C4-2B (cell line): ENCODE data around the gene MYMK.

Experiments
- H3K27ac ChIP-seq: fragments of 450-650 bp; 2 replicates; pipeline ENCODE4 v1.5.1; 2017
- CTCF ChIP-seq: fragments of 450-650 bp; conservative IDR thresholded peaks from 2 replicates; pipeline ENCODE4 v1.5.1; 2017; ENCODE audit warnings: mild to moderate bottlenecking
- ZFX ChIP-seq: fragments of 450-650 bp; IDR thresholded peaks from 2 replicates; pipeline ENCODE4 v1.6.1; 2017

Gene MYMK

DNA sequence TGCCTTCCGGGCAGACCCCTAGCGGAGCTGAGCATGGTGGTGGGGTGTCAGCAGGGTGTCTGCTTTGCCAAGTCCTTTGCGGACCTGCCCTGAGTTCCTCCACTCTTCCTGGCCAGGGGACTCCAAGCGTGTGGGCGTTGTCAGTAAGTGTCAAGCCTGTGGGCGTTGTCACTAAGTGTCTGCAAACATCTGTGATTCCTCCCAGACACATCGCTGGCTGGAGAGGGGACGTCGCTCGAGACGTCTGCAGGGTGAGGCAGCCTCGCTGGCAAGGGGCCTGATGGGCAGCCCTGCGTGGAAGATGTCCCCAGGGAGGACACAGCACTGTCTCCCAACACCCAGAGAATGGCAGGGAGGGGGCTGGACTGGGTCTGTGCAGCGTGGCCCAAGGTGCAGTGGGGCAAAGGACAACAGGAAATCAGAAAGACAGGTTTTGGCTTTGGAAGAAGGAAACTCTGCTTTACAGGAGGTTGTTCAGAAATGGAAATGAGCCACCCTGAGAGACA lies 38.6 kb upstream of the MYMK start:
- no peak overlapping the region for H3K27ac ChIP-seq
- TF ChIP-seq ZFX, result no peak
- no peak for TF ChIP-seq CTCF

DNA sequence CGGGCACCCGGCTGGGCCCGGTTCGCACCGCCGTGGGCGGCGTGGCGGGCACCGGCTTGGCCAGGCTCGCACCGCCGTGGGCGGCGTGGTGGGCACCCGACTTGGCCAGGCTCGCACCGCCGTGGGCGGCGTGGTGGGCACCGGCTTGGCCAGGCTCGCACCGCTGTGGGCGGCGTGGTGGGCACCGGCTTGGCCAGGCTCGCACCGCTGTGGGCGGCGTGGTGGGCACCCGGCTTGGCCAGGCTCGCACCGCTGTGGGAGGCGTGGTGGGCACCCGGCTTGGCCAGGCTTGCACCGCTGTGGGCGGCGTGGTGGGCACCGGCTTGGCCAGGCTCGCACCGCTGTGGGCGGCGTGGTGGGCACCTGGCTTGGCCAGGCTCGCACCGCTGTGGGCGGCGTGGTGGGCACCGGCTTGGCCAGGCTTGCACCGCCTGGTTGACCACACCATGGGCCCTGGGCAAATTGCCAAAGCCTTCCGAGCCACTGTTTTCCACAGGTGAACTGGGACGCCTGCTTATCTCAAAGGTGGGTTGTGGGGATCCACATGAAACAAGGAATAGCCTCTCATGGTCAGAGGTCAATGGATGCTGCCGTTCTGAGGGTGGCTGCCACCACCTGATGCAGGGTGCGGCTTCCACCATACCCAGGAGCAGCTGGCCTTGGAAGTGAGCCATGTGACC lies 38.0 kb upstream of the MYMK start:
- no peak overlapping the region for H3K27ac ChIP-seq
- TF ChIP-seq CTCF (no peak), ZFX (no peak)

DNA sequence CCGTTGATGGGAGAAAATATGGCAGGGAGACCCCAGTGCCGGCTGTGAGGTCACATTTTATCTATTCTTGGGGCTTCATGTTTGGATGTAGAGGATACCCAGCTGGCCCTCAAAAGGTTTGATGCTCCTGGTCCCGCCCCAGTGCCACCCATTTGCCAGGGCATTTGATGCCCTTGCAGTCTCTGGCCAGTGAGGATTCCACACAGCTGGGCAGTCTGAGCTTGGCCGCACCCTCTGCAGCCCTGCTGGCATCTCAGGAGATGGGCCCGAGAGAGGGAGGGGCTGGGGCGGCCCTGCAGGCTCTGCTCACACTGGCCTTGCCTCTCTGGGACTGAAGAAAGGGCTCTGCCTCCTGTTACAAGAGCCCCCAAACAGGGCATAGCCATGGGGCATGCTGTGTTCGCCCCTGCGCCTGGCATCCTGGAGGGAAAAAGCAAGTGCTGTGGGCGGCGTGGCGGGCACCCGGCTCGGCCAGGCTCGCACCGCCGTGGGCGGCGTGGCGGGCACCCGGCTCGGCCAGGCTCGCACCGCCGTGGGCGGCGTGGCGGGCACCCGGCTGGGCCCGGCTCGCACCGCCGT lies 37.3 kb upstream of the MYMK start:
- TF ChIP-seq ZFX (no peak), CTCF (no peak)
- H3K27ac ChIP-seq, result no peak overlapping the region

DNA sequence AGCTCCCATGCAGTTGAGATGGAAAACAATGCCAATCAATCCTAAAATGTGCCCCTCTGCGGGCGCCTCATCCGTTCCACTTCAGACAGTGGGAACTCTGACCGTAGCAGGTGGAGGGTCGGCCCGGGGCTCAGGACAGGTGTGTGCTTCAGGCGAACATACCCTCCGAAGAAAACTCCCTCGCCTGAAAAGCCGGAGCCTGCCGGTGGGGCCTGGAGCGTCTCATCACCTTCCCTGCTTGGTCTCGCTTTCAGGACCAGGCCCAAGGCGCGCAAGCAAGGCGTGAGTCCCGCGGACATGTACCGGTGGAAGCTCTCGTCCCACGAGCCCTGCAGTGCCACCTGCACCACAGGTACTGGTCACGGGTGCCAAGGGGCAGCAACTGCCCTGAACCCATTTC lies 36.2 kb upstream of the MYMK start:
- TF ChIP-seq ZFX (no peak), CTCF (no peak)

GRCh38 chr9:133560311-133560710 lies 35.6 kb upstream of the MYMK start:
- H3K27ac ChIP-seq, result no peak overlapping the region
- TF ChIP-seq ZFX (no peak), CTCF (no peak)

More for the DNA sequence above, 36.2 kb upstream of the MYMK start:
- H3K27ac ChIP-seq, result no peak overlapping the region

DNA sequence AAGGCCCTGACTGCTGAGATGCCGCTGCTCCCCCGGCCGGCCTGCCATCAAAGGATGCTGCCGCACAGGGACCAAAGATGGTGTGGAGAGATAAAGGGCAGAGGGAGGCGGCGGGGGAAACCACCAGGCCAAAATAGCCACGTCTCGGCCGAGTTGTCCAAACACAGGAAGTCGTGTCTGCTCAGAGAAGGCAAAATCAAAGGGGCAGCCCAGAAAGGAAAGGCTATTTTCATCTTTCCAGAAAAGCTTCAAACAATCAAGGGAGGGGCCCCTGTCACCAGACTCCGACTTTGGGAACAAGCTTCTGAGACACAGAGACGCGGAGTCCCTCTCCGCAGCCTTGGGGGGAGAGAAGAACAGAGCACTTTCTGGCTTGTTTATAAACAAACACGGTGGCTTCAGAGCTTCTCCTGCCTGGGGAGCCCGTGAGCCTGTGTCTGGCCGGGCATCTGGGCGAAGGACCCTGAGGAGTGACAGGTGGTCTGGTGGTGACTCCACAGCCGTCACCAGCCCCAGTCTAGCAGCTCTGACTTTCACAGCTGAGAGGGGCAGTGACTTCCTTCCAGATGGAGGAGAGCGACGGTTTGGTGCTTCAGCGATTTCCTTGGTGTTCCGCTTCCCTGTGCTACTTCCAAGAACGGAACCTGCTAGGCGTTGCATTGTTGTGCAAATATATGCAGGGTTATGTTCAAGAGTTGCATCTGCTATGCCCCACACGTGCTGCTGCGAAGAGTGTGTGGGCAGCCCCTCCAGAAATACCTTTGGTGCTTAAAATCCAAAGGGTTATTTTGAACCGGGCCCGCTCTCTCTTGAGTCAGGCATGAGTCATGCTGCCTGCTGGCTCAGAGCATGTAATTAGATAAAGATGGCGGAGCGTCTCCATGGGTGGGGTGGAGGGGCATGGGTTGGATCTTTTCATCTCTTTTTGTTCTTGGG lies 33.7 kb upstream of the MYMK start:
- TF ChIP-seq CTCF (no peak), ZFX (no peak)
- H3K27ac ChIP-seq, result no peak overlapping the region

GRCh38 chr9:133557581-133557980 lies 32.8 kb upstream of the MYMK start:
- H3K27ac ChIP-seq, result no peak overlapping the region
- TF ChIP-seq ZFX (no peak), CTCF (no peak)
